GM04504 (cell line): Measurements from ENCODE around the gene GRAMD1B.
"Not testable (repeated sequence)": the region's sequence is repeated elsewhere in the genome, so short reads cannot be mapped to it uniquely, and the experiment has no call there.

Experiments used
- DNase-seq: peaks from one replicate; pipeline ENCODE4 v3.0.0-alpha.2; 2012; ENCODE audit warnings: low read depth

Gene GRAMD1B

GRCh38 chr11:123509737-123510578 lies 79.9 kb downstream of the GRAMD1B start:
- DNase-seq, result no peak

- DNase-seq, result no peak
Observed at GRCh38 chr11:123510579-123510905, 80.5 kb downstream of the GRAMD1B start.

- DNase-seq, result peak; percentile 86
Observed at GRCh38 chr11:123511037-123511870, 81.2 kb downstream of the GRAMD1B start.

GRCh38 chr11:123513309-123513708 lies 83.2 kb downstream of the GRAMD1B start:
- DNase-seq, result not testable (repeated sequence)

GRCh38 chr11:123516238-123516637 lies 86.2 kb downstream of the GRAMD1B start:
- DNase-seq, result no peak

- DNase-seq, result no peak
Observed at GRCh38 chr11:123517559-123518364, 87.7 kb downstream of the GRAMD1B start.

GRCh38 chr11:123518496-123519054 lies 88.5 kb downstream of the GRAMD1B start:
- DNase-seq, result no peak

GRCh38 chr11:123519055-123519796 lies 89.2 kb downstream of the GRAMD1B start:
- no peak for DNase-seq

- DNase-seq, result no peak
Observed at GRCh38 chr11:123519797-123520193, 89.7 kb downstream of the GRAMD1B start.

- not testable (repeated sequence) for DNase-seq
Observed at GRCh38 chr11:123520476-123520875, 90.4 kb downstream of the GRAMD1B start.

GRCh38 chr11:123521001-123521400 lies 90.9 kb downstream of the GRAMD1B start:
- no peak for DNase-seq

GRCh38 chr11:123521930-123522329 lies 91.9 kb downstream of the GRAMD1B start:
- no peak for DNase-seq

GRCh38 chr11:123523539-123523938 lies 93.5 kb downstream of the GRAMD1B start:
- no peak for DNase-seq

GRCh38 chr11:123525097-123525496 lies 95.0 kb downstream of the GRAMD1B start:
- no peak for DNase-seq

- DNase-seq, result no peak
Observed at GRCh38 chr11:123525511-123525918, 95.4 kb downstream of the GRAMD1B start.

- DNase-seq, result no peak
Observed at GRCh38 chr11:123526027-123526805, 96.1 kb downstream of the GRAMD1B start.

GRCh38 chr11:123526918-123527317 lies 96.8 kb downstream of the GRAMD1B start:
- DNase-seq, result no peak

GRCh38 chr11:123527526-123527925 lies 97.5 kb downstream of the GRAMD1B start:
- DNase-seq, result no peak

GRCh38 chr11:123527947-123528346 lies 97.9 kb downstream of the GRAMD1B start:
- DNase-seq, result no peak

- DNase-seq, result no peak
Observed at GRCh38 chr11:123531325-123531724, 101.3 kb downstream of the GRAMD1B start.
